GM12892 (cell line): ENCODE data around the gene ZNF248.

Experiments used
- POLR2A ChIP-seq: IDR thresholded peaks from 2 replicates; pipeline ENCODE4 v1.6.1; 2011; ENCODE audit warnings: low read depth, low read length, control low read depth
- POLR2AphosphoS5 ChIP-seq: IDR thresholded peaks from 2 replicates; pipeline ENCODE4 v1.6.1; 2011; ENCODE audit warnings: low read depth, low read length, control low read depth

DNA sequence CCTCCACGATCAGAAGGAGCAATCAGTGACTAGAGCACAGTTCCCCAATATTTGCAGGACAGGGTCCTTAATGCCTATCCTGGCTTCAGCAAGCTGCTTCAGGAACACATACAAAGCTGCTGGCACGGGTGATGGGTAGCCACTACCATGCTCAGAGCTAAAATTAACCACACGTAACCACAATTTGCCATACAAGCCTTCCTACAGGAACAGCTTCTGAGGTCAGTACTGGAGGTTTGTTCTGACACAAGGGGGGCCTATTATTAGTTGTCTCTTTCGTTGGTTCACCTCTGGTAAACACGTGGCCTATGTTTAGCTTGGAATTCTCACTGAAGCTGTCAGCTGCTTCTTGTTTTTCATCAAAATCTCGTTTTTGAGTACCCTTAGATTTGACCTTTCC, 41.1 kb downstream of the ZNF248 start:
- TF ChIP-seq POLR2A (no peak), POLR2AphosphoS5 (no peak)
